ENCODE measurements around the gene RPS6KA2. TPM values are rescaled to one million over a fixed set of nuclear protein-coding genes. Genes with fewer than 3 reads are reported as not detected.

Gene RPS6KA2
- total and polyA plus RNA-seq, 2 experiments from 2014 or later = 45.1 to 49.0 TPM

- DNase-seq = no peak
- in situ Hi-C loops (cut with MboI) = no loop called here
- Histone ChIP-seq H4K20me1 (ENCODE audit: insufficient read depth) (no peaks in the 10 kb centered on the region), H3K9me2 (ENCODE audit: insufficient read depth) (no peaks in the 10 kb centered on the region), H3K4me2 (ENCODE audit: unreplicated experiment) (no peak overlapping the region), H3K4me1 (ENCODE audit: insufficient read depth) (no peaks in the 10 kb centered on the region), H3K9me3 (ENCODE audit: low read depth) (no peaks in the 10 kb centered on the region), H3K27ac (no peak overlapping the region), H3K79me2 (ENCODE audit: insufficient read depth) (no peaks in the 10 kb centered on the region), H3K27me3 (replicated peaks; ENCODE audit: insufficient read depth) (peaks cover 37% of the 10 kb centered on the region), H3K9ac (no peak overlapping the region), H2AFZ (no peak overlapping the region), H3F3A (ENCODE audit: insufficient read depth) (no peaks in the 10 kb centered on the region), H3K4me3 (no peak overlapping the region), H3K36me3 (ENCODE audit: low read depth) (no peaks in the 10 kb centered on the region)
- WGBS, 2 experiments (ENCODE audit: low coverage in 1 of 2, low lambda C conversion rate in 2 of 2, missing lambda C conversion rate in 2 of 2) = 33 to 38% methylated on average over 14 of the region's 14 CpGs
- no peak for TF ChIP-seq EZH2 (IDR thresholded peaks at IDR 0.05; ENCODE audit: insufficient read depth, poor library complexity, severe bottlenecking)
- TF ChIP-seq EZH2phosphoT487 (IDR thresholded peaks at IDR 0.05; ENCODE audit: insufficient read depth, low read depth) = no peak
These were observed 45.7 kb upstream of the RPS6KA2 start for GRCh38 chr6:166672624-166673206.

GRCh38 chr6:166672146-166672545 is 45.1 kb upstream of the RPS6KA2 start:
- H3K79me2 ChIP-seq (ENCODE audit: insufficient read depth) = no peaks in the 10 kb centered on the region
- H2AFZ ChIP-seq = no peak overlapping the region
- no peaks in the 10 kb centered on the region for H4K20me1 ChIP-seq (ENCODE audit: insufficient read depth)
- no peaks in the 10 kb centered on the region for H3F3A ChIP-seq (ENCODE audit: insufficient read depth)
- TF ChIP-seq EZH2 (IDR thresholded peaks at IDR 0.05; ENCODE audit: insufficient read depth, poor library complexity, severe bottlenecking) (no peak), EZH2phosphoT487 (IDR thresholded peaks at IDR 0.05; ENCODE audit: insufficient read depth, low read depth) (no peak)
- no peak for DNase-seq
- H3K36me3 ChIP-seq (ENCODE audit: low read depth) = no peaks in the 10 kb centered on the region
- H3K27me3 ChIP-seq (replicated peaks; ENCODE audit: insufficient read depth) = peaks cover 42% of the 10 kb centered on the region
- H3K9ac ChIP-seq = no peak overlapping the region
- H3K9me3 ChIP-seq (ENCODE audit: low read depth) = no peaks in the 10 kb centered on the region
- 43 to 44% methylated on average over 12 of the region's 12 CpGs for WGBS, 2 experiments (ENCODE audit: low coverage in 1 of 2, low lambda C conversion rate in 2 of 2, missing lambda C conversion rate in 2 of 2)
- in situ Hi-C loops (cut with MboI) = no loop called here
- H3K4me2 ChIP-seq (ENCODE audit: unreplicated experiment) = no peak overlapping the region
- H3K27ac ChIP-seq = no peak overlapping the region
- no peaks in the 10 kb centered on the region for H3K4me1 ChIP-seq (ENCODE audit: insufficient read depth)
- no peak overlapping the region for H3K4me3 ChIP-seq
- H3K9me2 ChIP-seq (ENCODE audit: insufficient read depth) = no peaks in the 10 kb centered on the region

GRCh38 chr6:166671434-166672081 is 44.5 kb upstream of the RPS6KA2 start:
- DNase-seq = no peak
- Histone ChIP-seq H3K4me1 (ENCODE audit: insufficient read depth) (no peaks in the 10 kb centered on the region), H3K27me3 (replicated peaks; ENCODE audit: insufficient read depth) (peaks cover 48% of the 10 kb centered on the region), H3K36me3 (ENCODE audit: low read depth) (no peaks in the 10 kb centered on the region), H3K79me2 (ENCODE audit: insufficient read depth) (no peaks in the 10 kb centered on the region), H3K4me3 (no peak overlapping the region), H3K9ac (no peak overlapping the region), H3K4me2 (ENCODE audit: unreplicated experiment) (no peak overlapping the region), H3K9me3 (ENCODE audit: low read depth) (no peaks in the 10 kb centered on the region), H4K20me1 (ENCODE audit: insufficient read depth) (no peaks in the 10 kb centered on the region), H2AFZ (no peak overlapping the region), H3K27ac (no peak overlapping the region), H3K9me2 (ENCODE audit: insufficient read depth) (no peaks in the 10 kb centered on the region), H3F3A (ENCODE audit: insufficient read depth) (no peaks in the 10 kb centered on the region)
- 42 to 48% methylated on average over 13 of the region's 13 CpGs for WGBS, 2 experiments (ENCODE audit: low coverage in 1 of 2, low lambda C conversion rate in 2 of 2, missing lambda C conversion rate in 2 of 2)
- no peak for TF ChIP-seq EZH2phosphoT487 (IDR thresholded peaks at IDR 0.05; ENCODE audit: insufficient read depth, low read depth)
- in situ Hi-C loops (cut with MboI) = no loop called here

- TF ChIP-seq EZH2 (IDR thresholded peaks at IDR 0.05; ENCODE audit: insufficient read depth, poor library complexity, severe bottlenecking) (no peak), EZH2phosphoT487 (IDR thresholded peaks at IDR 0.05; ENCODE audit: insufficient read depth, low read depth) (no peak)
- WGBS, 2 experiments (ENCODE audit: low coverage in 1 of 2, low lambda C conversion rate in 2 of 2, missing lambda C conversion rate in 2 of 2) = 54 to 58% methylated on average over 5 of the region's 5 CpGs
- Histone ChIP-seq H3K9me3 (ENCODE audit: low read depth) (no peaks in the 10 kb centered on the region), H3K4me1 (ENCODE audit: insufficient read depth) (no peaks in the 10 kb centered on the region), H2AFZ (no peak overlapping the region), H3F3A (ENCODE audit: insufficient read depth) (no peaks in the 10 kb centered on the region), H3K27me3 (replicated peaks; ENCODE audit: insufficient read depth) (peaks cover 55% of the 10 kb centered on the region), H3K36me3 (ENCODE audit: low read depth) (no peaks in the 10 kb centered on the region), H3K9ac (no peak overlapping the region), H3K4me3 (no peak overlapping the region), H4K20me1 (ENCODE audit: insufficient read depth) (no peaks in the 10 kb centered on the region), H3K79me2 (ENCODE audit: insufficient read depth) (no peaks in the 10 kb centered on the region), H3K4me2 (ENCODE audit: unreplicated experiment) (no peak overlapping the region), H3K9me2 (ENCODE audit: insufficient read depth) (no peaks in the 10 kb centered on the region), H3K27ac (no peak overlapping the region)
- DNase-seq = no peak
- in situ Hi-C loops (cut with MboI) = no loop called here
These were observed 43.8 kb upstream of the RPS6KA2 start for GRCh38 chr6:166670894-166671293.

Data from GM23248 (cell line).